HepG2 (cell line): Measurements from ENCODE around the gene MBTPS1. TPM values are rescaled to one million over a fixed set of nuclear protein-coding genes. Genes with fewer than 3 reads are reported as not detected.

Experiments
- ATF7-NPFF ChIP-seq: sonication (generic); formaldehyde crosslinking; IDR thresholded peaks from 2 replicates; pipeline ENCODE4 v1.8.1; 2023; ENCODE audit warnings: mild to moderate bottlenecking, low read depth, missing genetic modification reagents, moderate library complexity
- BCL6 ChIP-seq: IDR thresholded peaks from 2 replicates; pipeline ENCODE4 v1.6.1; 2016; ENCODE audit warnings: missing genetic modification reagents, missing compliant biosample characterization
- ESRRA ChIP-seq: sonication (generic); formaldehyde crosslinking; IDR thresholded peaks from 2 replicates; pipeline ENCODE4 v1.5.1; 2020; ENCODE audit warnings: mild to moderate bottlenecking, low read depth, missing genetic modification reagents
- HNRNPK ChIP-seq: fragments of 200-400 bp; formaldehyde crosslinking; IDR thresholded peaks from 2 replicates; pipeline ENCODE4 v1.6.1; 2018; ENCODE audit warnings: low read length, low read depth, moderate library complexity, mild to moderate bottlenecking; ENCODE audit not compliant: poor library complexity, severe bottlenecking
- KDM5B ChIP-seq: sonication (generic); formaldehyde crosslinking; IDR thresholded peaks from 2 replicates; pipeline ENCODE4 v1.4.0; 2020; ENCODE audit warnings: missing genetic modification reagents, mild to moderate bottlenecking, borderline replicate concordance
- PHF5A ChIP-seq: IDR thresholded peaks from one replicate; pipeline ENCODE4 v1.6.1; 2018; ENCODE audit warnings: low read depth, missing genetic modification reagents; ENCODE audit not compliant: unreplicated experiment
- RELA ChIP-seq: sonication (generic); formaldehyde crosslinking; IDR thresholded peaks from 2 replicates; pipeline ENCODE4 v1.4.0; 2020; ENCODE audit warnings: missing genetic modification reagents
- SP5 ChIP-seq: IDR thresholded peaks from 2 replicates; pipeline ENCODE4 v1.6.1; 2016; ENCODE audit warnings: low read depth, borderline replicate concordance
- SSRP1 ChIP-seq: IDR thresholded peaks from 2 replicates; pipeline ENCODE4 v1.6.1; 2016; ENCODE audit warnings: control low read depth
- THYN1 ChIP-seq: sonication (generic); formaldehyde crosslinking; IDR thresholded peaks from 2 replicates; pipeline ENCODE4 v1.8.1; 2023; ENCODE audit warnings: low read depth, mild to moderate bottlenecking, moderate library complexity, missing genetic modification reagents, borderline replicate concordance
- ZFX ChIP-seq: sonication (generic); formaldehyde crosslinking; IDR thresholded peaks from 2 replicates; pipeline ENCODE4 v1.4.0; 2020; ENCODE audit warnings: mild to moderate bottlenecking, low read depth, missing genetic modification reagents, moderate library complexity
- ZNF138 ChIP-seq: sonication (generic); formaldehyde crosslinking; IDR thresholded peaks from 2 replicates; pipeline ENCODE4 v1.5.0; 2020; ENCODE audit warnings: mild to moderate bottlenecking, low read depth, missing genetic modification reagents
- ZNF367 ChIP-seq: sonication (generic); formaldehyde crosslinking; IDR thresholded peaks from 2 replicates; pipeline ENCODE4 v1.4.0; 2020; ENCODE audit warnings: missing genetic modification reagents, borderline replicate concordance
- ZNF567 ChIP-seq: sonication (generic); formaldehyde crosslinking; IDR thresholded peaks from 2 replicates; pipeline ENCODE4 v1.8.1; 2023; ENCODE audit warnings: mild to moderate bottlenecking, missing genetic modification reagents, borderline replicate concordance
- ZNF7 ChIP-seq: IDR thresholded peaks from 2 replicates; pipeline ENCODE4 v1.6.1; 2016; ENCODE audit warnings: missing biosample characterization, missing genetic modification reagents
- ZNF883 ChIP-seq: sonication (generic); formaldehyde crosslinking; IDR thresholded peaks from 2 replicates; pipeline ENCODE4 v1.5.1; 2020; ENCODE audit warnings: mild to moderate bottlenecking, missing genetic modification reagents; ENCODE audit errors: not compliant biosample characterization
- polyA plus RNA-seq, 8 experiments: library from polyadenylated mRNA; depleted of rRNA in 3 of 8; stranded (reverse) in 7 of 8; unstranded in 1 of 8; fragments of >200 nt; fragmentation: Illumina TruSeq in 4 of 8; extraction: Trizol in 4 of 8; gene quantifications; 2 replicates each; pipeline versions ENCODE4 v1.2.1 to v1.2.3, GENCODE V29; 2011 to 2016; ENCODE audit warnings: low read depth in 4 of 8, missing spikeins in 1 of 8, mixed read lengths in 1 of 8; ENCODE audit not compliant: insufficient read depth in 1 of 8
- total RNA-seq, 5 experiments: library from RNA; depleted of rRNA; stranded (reverse); fragments of >200 nt; fragmentation: Illumina TruSeq; extraction: Trizol; gene quantifications; 2 replicates each; pipeline ENCODE4 v1.2.3, GENCODE V29; 2016; ENCODE audit warnings: low read depth in 1 of 5
- TF ChIP-seq, protein P1 (sequence below): sonication (generic); formaldehyde crosslinking; IDR thresholded peaks from 2 replicates; pipeline ENCODE4 v1.8.1; 2022; ENCODE audit warnings: mild to moderate bottlenecking, missing genetic modification reagents
- TF ChIP-seq, protein P2 (sequence below): IDR thresholded peaks from 2 replicates; pipeline ENCODE4 v1.6.1; 2018; ENCODE audit warnings: missing genetic modification reagents
- TF ChIP-seq, protein P3 (sequence below): sonication (generic); formaldehyde crosslinking; IDR thresholded peaks from 2 replicates; pipeline ENCODE4 v1.5.0; 2020; ENCODE audit warnings: mild to moderate bottlenecking, missing genetic modification reagents
- TF ChIP-seq, protein P4 (sequence below): sonication (generic); formaldehyde crosslinking; IDR thresholded peaks from 2 replicates; pipeline ENCODE4 v1.5.0; 2020; ENCODE audit warnings: mild to moderate bottlenecking, missing genetic modification reagents
- TF ChIP-seq, protein P5 (sequence below): sonication (generic); formaldehyde crosslinking; IDR thresholded peaks from 2 replicates; pipeline ENCODE4 v1.5.0; 2020; ENCODE audit warnings: missing genetic modification reagents, mild to moderate bottlenecking, borderline replicate concordance

The MBTPS1 gene
- total and polyA plus RNA-seq, 2 of the 13 experiments (the other 11 are each of a cell fraction or from before 2014, with no cell fraction given) = 56.7 to 91.3 TPM

DNA sequence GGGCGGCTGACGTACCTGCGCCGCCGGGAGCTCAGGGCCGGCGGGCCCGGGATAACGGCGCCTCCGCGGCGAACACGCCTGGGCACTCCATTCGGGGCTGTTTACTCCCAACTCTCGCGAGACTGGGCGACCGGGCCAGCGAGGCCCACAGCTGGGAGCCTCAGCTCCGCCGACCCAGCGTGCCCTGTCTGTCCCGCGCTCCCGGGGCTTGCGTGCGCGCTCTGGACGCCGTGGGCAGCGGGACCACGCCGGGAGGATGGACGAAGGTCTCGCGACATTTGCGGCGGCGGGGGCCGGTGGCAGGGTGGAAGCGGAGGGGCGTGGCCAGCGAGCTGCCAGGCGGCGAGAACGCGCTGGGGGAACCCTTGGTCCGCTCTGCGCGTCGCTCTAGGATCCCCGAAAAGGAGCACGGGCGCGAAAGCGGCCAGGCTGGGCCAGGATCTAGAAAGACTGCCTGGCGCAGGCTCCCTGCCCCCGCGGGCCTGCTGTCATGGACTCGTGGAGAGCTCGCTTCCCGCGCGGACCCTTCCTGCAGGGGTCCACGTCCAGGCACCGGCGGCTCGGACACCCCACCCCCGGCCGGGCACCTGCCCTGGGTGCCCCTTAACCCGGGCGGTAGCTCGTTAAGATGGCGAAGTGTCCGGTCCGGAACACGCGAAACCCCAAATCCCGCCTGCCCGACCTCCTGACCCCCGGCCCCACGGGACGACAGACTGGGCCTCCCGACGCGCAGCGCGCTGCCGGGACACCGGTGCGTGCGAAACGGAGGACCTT is at the start of gene MBTPS1 (continued):
- TF ChIP-seq HNRNPK = peak; percentile 88
- peak; percentile 92 for TF ChIP-seq ZFX (CRISPR knock-in tag)
- TF ChIP-seq, protein P1, sequence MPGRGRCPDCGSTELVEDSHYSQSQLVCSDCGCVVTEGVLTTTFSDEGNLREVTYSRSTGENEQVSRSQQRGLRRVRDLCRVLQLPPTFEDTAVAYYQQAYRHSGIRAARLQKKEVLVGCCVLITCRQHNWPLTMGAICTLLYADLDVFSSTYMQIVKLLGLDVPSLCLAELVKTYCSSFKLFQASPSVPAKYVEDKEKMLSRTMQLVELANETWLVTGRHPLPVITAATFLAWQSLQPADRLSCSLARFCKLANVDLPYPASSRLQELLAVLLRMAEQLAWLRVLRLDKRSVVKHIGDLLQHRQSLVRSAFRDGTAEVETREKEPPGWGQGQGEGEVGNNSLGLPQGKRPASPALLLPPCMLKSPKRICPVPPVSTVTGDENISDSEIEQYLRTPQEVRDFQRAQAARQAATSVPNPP = peak; percentile 66; the same call in 1 of the 2 replicates
- 0 out of 2 replicates have a peak, but pooled peaks have one; percentile 23 for TF ChIP-seq ZNF138 (CRISPR knock-in tag)
- peak; percentile 94 for TF ChIP-seq ZNF883
- peak; percentile 41; the same call in 1 of the 2 replicates for TF ChIP-seq ESRRA (CRISPR knock-in tag)
- TF ChIP-seq SP5 (CRISPR knock-in tag) = no peak; the same call in 1 of the 2 replicates
- 0 out of 2 replicates have a peak, but pooled peaks have one; percentile 39 for TF ChIP-seq SSRP1 (CRISPR knock-in tag)
- peak; percentile 62 for TF ChIP-seq PHF5A (CRISPR knock-in tag)
- TF ChIP-seq, protein P2, sequence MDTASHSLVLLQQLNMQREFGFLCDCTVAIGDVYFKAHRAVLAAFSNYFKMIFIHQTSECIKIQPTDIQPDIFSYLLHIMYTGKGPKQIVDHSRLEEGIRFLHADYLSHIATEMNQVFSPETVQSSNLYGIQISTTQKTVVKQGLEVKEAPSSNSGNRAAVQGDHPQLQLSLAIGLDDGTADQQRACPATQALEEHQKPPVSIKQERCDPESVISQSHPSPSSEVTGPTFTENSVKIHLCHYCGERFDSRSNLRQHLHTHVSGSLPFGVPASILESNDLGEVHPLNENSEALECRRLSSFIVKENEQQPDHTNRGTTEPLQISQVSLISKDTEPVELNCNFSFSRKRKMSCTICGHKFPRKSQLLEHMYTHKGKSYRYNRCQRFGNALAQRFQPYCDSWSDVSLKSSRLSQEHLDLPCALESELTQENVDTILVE = peak; percentile 97
- TF ChIP-seq RELA = peak; percentile 86; the same call in 1 of the 2 replicates
- peak; percentile 77 for TF ChIP-seq KDM5B (CRISPR knock-in tag)
- TF ChIP-seq ATF7-NPFF (CRISPR knock-in tag) = peak; percentile 91
- TF ChIP-seq THYN1 (CRISPR knock-in tag) = no peak
- TF ChIP-seq ZNF567 (CRISPR knock-in tag) = peak; percentile 92
- 0 out of 2 replicates have a peak, but pooled peaks have one; percentile 6 for TF ChIP-seq ZNF7 (CRISPR knock-in tag)
- TF ChIP-seq, protein P3, sequence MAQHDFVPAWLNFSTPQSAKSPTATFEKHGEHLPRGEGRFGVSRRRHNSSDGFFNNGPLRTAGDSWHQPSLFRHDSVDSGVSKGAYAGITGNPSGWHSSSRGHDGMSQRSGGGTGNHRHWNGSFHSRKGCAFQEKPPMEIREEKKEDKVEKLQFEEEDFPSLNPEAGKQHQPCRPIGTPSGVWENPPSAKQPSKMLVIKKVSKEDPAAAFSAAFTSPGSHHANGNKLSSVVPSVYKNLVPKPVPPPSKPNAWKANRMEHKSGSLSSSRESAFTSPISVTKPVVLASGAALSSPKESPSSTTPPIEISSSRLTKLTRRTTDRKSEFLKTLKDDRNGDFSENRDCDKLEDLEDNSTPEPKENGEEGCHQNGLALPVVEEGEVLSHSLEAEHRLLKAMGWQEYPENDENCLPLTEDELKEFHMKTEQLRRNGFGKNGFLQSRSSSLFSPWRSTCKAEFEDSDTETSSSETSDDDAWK = no peak
- TF ChIP-seq, protein P4, sequence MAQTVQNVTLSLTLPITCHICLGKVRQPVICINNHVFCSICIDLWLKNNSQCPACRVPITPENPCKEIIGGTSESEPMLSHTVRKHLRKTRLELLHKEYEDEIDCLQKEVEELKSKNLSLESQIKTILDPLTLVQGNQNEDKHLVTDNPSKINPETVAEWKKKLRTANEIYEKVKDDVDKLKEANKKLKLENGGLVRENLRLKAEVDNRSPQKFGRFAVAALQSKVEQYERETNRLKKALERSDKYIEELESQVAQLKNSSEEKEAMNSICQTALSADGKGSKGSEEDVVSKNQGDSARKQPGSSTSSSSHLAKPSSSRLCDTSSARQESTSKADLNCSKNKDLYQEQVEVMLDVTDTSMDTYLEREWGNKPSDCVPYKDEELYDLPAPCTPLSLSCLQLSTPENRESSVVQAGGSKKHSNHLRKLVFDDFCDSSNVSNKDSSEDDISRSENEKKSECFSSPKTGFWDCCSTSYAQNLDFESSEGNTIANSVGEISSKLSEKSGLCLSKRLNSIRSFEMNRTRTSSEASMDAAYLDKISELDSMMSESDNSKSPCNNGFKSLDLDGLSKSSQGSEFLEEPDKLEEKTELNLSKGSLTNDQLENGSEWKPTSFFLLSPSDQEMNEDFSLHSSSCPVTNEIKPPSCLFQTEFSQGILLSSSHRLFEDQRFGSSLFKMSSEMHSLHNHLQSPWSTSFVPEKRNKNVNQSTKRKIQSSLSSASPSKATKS = no peak; the same call in 1 of the 2 replicates
- 0 out of 2 replicates have a peak, but pooled peaks have one; percentile 9 for TF ChIP-seq ZNF367 (CRISPR knock-in tag)
- TF ChIP-seq, protein P5, sequence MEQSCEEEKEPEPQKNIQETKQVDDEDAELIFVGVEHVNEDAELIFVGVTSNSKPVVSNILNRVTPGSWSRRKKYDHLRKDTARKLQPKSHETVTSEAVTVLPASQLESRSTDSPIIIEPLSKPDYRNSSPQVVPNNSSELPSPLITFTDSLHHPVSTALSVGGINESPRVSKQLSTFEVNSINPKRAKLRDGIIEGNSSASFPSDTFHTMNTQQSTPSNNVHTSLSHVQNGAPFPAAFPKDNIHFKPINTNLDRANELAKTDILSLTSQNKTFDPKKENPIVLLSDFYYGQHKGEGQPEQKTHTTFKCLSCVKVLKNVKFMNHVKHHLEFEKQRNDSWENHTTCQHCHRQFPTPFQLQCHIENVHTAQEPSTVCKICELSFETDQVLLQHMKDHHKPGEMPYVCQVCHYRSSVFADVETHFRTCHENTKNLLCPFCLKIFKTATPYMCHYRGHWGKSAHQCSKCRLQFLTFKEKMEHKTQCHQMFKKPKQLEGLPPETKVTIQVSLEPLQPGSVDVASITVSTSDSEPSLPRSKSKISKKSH (CRISPR knock-in tag) = peak; percentile 48; the same call in 1 of the 2 replicates
- TF ChIP-seq BCL6 (CRISPR knock-in tag) = peak; percentile 55
